GM18505 (cell line): ENCODE measurements around the gene TMEM187.
"Not testable (repeated sequence)": the region's sequence is repeated elsewhere in the genome, so short reads cannot be mapped to it uniquely, and the experiment has no call there.

ENCODE experiments used
- ATAC-seq: cut with Tn5 transposase; IDR thresholded peaks from one replicate; pipeline ENCODE4 v1.9.1; 2021; ENCODE audit not compliant: unreplicated experiment
- POLR2A ChIP-seq: IDR thresholded peaks from 4 replicates; pipeline ENCODE4 v1.6.1; 2011; ENCODE audit warnings: borderline replicate concordance; ENCODE audit not compliant: insufficient read depth, insufficient read length; ENCODE audit errors: extremely low read depth

The TMEM187 gene

GRCh38 chrX:153981231-153981630 is 8.7 kb downstream of the TMEM187 start:
- no peak for TF ChIP-seq POLR2A
- no peak for ATAC-seq

GRCh38 chrX:153981771-153982533 is 9.4 kb downstream of the TMEM187 start:
- no peak for ATAC-seq
- TF ChIP-seq POLR2A, result no peak

GRCh38 chrX:153983321-153983801 is 10.8 kb downstream of the TMEM187 start:
- TF ChIP-seq POLR2A, result no peak

GRCh38 chrX:153984351-153985178 is 12.0 kb downstream of the TMEM187 start:
- ATAC-seq, result no peak
- TF ChIP-seq POLR2A, result no peak

More at GRCh38 chrX:153983321-153983801, 10.8 kb downstream of the TMEM187 start:
- no peak for ATAC-seq

- no peak for ATAC-seq
- no peak for TF ChIP-seq POLR2A
These were observed 15.9 kb downstream of the TMEM187 start for GRCh38 chrX:153988493-153988892.

- no peak for TF ChIP-seq POLR2A
- ATAC-seq, result no peak
These were observed 17.6 kb downstream of the TMEM187 start for GRCh38 chrX:153989973-153990655.

- no peak for ATAC-seq
- TF ChIP-seq POLR2A, result no peak
These were observed 18.5 kb downstream of the TMEM187 start for GRCh38 chrX:153991013-153991580.

GRCh38 chrX:153992180-153992579 is 19.6 kb downstream of the TMEM187 start:
- TF ChIP-seq POLR2A, result no peak
- no peak for ATAC-seq

- TF ChIP-seq POLR2A, result no peak
- no peak for ATAC-seq
These were observed 20.5 kb downstream of the TMEM187 start for GRCh38 chrX:153993079-153993478.

- TF ChIP-seq POLR2A, result no peak
- no peak for ATAC-seq
These were observed 21.4 kb downstream of the TMEM187 start for GRCh38 chrX:153993978-153994377.

GRCh38 chrX:153994398-153994797 is 21.8 kb downstream of the TMEM187 start:
- not testable (repeated sequence) for ATAC-seq

- no peak for ATAC-seq
- no peak for TF ChIP-seq POLR2A
These were observed 22.9 kb downstream of the TMEM187 start for GRCh38 chrX:153995504-153995903.

- ATAC-seq, result no peak
- TF ChIP-seq POLR2A, result no peak
These were observed 26.9 kb downstream of the TMEM187 start for GRCh38 chrX:153999359-154000037.

- no peak for ATAC-seq
- no peak for TF ChIP-seq POLR2A
These were observed 27.5 kb downstream of the TMEM187 start for GRCh38 chrX:154000051-154000450.
